OCI-LY3 (cell line): Measurements from ENCODE around the gene LRRTM3.

Experiments
- CTCF ChIP-seq: fragments of 200-600, 300-600 bp; sonication (generic); IDR thresholded peaks from 2 replicates; pipeline ENCODE4 v1.5.1; 2014; ENCODE audit warnings: antibody characterized with exemption, low read length, low read depth
- EZH2phosphoT487 ChIP-seq: fragments of 200-600 bp; shearing (Covaris generic); IDR thresholded peaks from 2 replicates; pipeline ENCODE4 v1.6.1; 2018; ENCODE audit warnings: antibody characterized with exemption, mixed run types, low read depth

GRCh38 chr10:67127441-67127840 lies 201.6 kb downstream of the LRRTM3 start:
- TF ChIP-seq EZH2phosphoT487 (no peak), CTCF (no peak)
